Right lobe of liver (tissue), 6 donors: ENCODE results near the gene AKT3. TPM values are rescaled to one million over a fixed set of nuclear protein-coding genes. Genes with fewer than 3 reads are reported as not detected.
A peak's percentile ranks its signal among the peaks of the same experiment; 100 is the strongest.

Experiments
- ATAC-seq, 4 donors: fragments of 200-7000 bp; cut with Tn5 transposase; one replicate each; pipeline ENCODE4 v1.9.1; 2020; ENCODE audit warnings: mild to moderate bottlenecking in 4 of 4, moderate library complexity in 4 of 4
- DNase-seq, 3 donors: peaks; one replicate each; pipeline ENCODE4 v3.0.0-alpha.2; 2020
- H3K27ac ChIP-seq, 3 donors: fragments of 200-600 bp; one replicate each; pipeline ENCODE4 v1.8.0; 2022
- H3K27me3 ChIP-seq, 2 donors: fragments of 200-600 bp; one replicate each; pipeline ENCODE4 v1.8.0; 2022
- H3K36me3 ChIP-seq, 4 donors: fragments of 200-600 bp; sonication (generic) in 1 of 4; one replicate each; pipeline versions ENCODE4 v1.5.1 to v1.8.0; 2017 to 2022; ENCODE audit warnings: control low read depth in 1 of 4
- H3K4me1 ChIP-seq, 4 donors: fragments of 200-600 bp; sonication (generic) in 1 of 4; one replicate each; pipeline versions ENCODE4 v1.5.1 to v1.8.0; 2017 to 2022; ENCODE audit warnings: control low read depth in 1 of 4
- H3K4me3 ChIP-seq, 3 donors: fragments of 200-600 bp; one replicate each; pipeline ENCODE4 v1.8.0; 2022
- H3K9me3 ChIP-seq, 4 donors: fragments of 200-600 bp; sonication (generic) in 1 of 4; one replicate each; pipeline versions ENCODE4 v1.5.1 to v1.8.0; 2017 to 2022; ENCODE audit warnings: control low read depth in 1 of 4
- CTCF ChIP-seq, 4 donors: fragments of 200-600 bp in 3 of 4; fragments of 450-650 bp in 1 of 4; IDR thresholded peaks; one replicate each; pipeline versions ENCODE4 v1.5.1 to v1.8.0; 2016 to 2022; ENCODE audit warnings: antibody characterized with exemption in 4 of 4, mild to moderate bottlenecking in 2 of 4
- POLR2A ChIP-seq: fragments of 450-650 bp; IDR thresholded peaks from one replicate; pipeline ENCODE4 v1.6.1; 2017; ENCODE audit warnings: antibody characterized with exemption, mild to moderate bottlenecking
- WGBS: methylation state at CpG from one replicate; pipeline ENCODE4 v1.1.6; 2018; ENCODE audit warnings: low coverage, low lambda C conversion rate; ENCODE audit not compliant: insufficient coverage; ENCODE audit errors: missing lambda C conversion rate; 5-methylcytosine and 5-hydroxymethylcytosine counted together
- intact Hi-C, 2 donors: fragments of 100-400 bp; cut with DNase I; formaldehyde crosslinking; loops; one replicate each; pipeline versions ENCODE4 v1.11.2 to v1.14.1; 2022
- total RNA-seq, 6 experiments: library from RNA; depleted of rRNA in 2 of 6; stranded (reverse); fragments of >200 nt in 2 of 6; fragmentation: NEBNext Ultra II Directional in 3 of 6; extraction: Animal tissue kit (Norgen Biotek cat#: 25700) in 3 of 6; gene quantifications; one replicate each; pipeline versions ENCODE4 v1.1.0 to v1.2.4, GENCODE V29; 2016 to 2023
- donor health status: DM: no; HTN: yes; CAD: no.
- donor health status: DM: no; HTN: no; CAD: no.
- donor health status: DM: no; HTN: no; CAD: no.
- donor health status: DM: no; HTN: yes; CAD: no.
- donor health status: DM: no; HTN: yes; CAD: no.

AKT3 gene
- total RNA-seq, 6 experiments from 2014 or later: 4.9 to 9.6 (median 6.8) TPM

- H3K4me1 ChIP-seq: peaks cover 0 to 4% (median 0%) of the 10 kb centered on the region in 4 donors
- H3K9me3 ChIP-seq: no peaks in the 10 kb centered on the region
- H3K4me3 ChIP-seq: no peak overlapping the region
- TF ChIP-seq CTCF (IDR thresholded peaks at IDR 0.05) (no peak), POLR2A (no peak)
- intact Hi-C loops: no loop called here
- H3K36me3 ChIP-seq: no peaks in the 10 kb centered on the region
- DNase-seq (no peak), ATAC-seq (peak in 3 of 4 donors; percentile 21 to 51 (median 44))
- H3K27me3 ChIP-seq: no peaks in the 10 kb centered on the region
- H3K27ac ChIP-seq: no peak overlapping the region
- WGBS: 74% methylated on average over 17 of the region's 17 CpGs
These were observed 378.9 kb downstream of the AKT3 start for GRCh38 chr1:243471026-243471685.

DNA sequence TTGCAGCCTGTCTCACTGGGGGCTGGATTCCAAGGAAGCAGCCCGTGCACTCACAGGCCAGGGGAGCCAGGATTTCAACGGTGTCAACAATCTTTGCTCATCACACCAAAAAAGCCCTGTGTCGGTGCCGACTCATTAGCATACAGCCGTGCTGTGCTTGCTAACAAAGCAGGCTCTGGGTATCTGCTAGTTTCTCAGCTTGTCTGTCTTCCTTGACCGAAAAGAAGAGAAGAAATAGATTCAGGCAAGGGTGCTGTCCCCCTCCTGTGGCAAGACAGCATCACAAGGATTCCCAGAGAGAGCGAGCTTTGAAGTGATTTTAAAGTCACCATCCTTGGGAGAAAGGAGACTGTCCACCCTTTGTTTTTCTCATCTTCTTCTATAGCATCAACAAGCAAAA lies 379.5 kb downstream of the AKT3 start:
- WGBS: 80% methylated on average over 7 of the region's 7 CpGs
- intact Hi-C loops: no loop called here
- no peak overlapping the region for H3K4me3 ChIP-seq

GRCh38 chr1:243469497-243469896 lies 380.5 kb downstream of the AKT3 start:
- 92% methylated on average over 3 of the region's 3 CpGs for WGBS
- no peak for TF ChIP-seq POLR2A
- TF ChIP-seq CTCF (IDR thresholded peaks at IDR 0.05): no peak
- H3K36me3 ChIP-seq: no peaks in the 10 kb centered on the region
- no peak for DNase-seq
- no peak overlapping the region for H3K4me3 ChIP-seq
- no peak for ATAC-seq
- H3K9me3 ChIP-seq: no peaks in the 10 kb centered on the region
- no peaks in the 10 kb centered on the region for H3K27me3 ChIP-seq
- peaks cover 0 to 4% (median 0%) of the 10 kb centered on the region in 4 donors for H3K4me1 ChIP-seq
- no peak overlapping the region for H3K27ac ChIP-seq
- intact Hi-C loops: no loop called here

More for the DNA sequence above, 379.5 kb downstream of the AKT3 start:
- no peak for DNase-seq
- no peaks in the 10 kb centered on the region for H3K36me3 ChIP-seq
- no peak for ATAC-seq
- no peaks in the 10 kb centered on the region for H3K27me3 ChIP-seq
- TF ChIP-seq CTCF (IDR thresholded peaks at IDR 0.05): no peak
- TF ChIP-seq POLR2A: no peak
- H3K4me1 ChIP-seq: peaks cover 0 to 4% (median 0%) of the 10 kb centered on the region in 4 donors
- no peak overlapping the region for H3K27ac ChIP-seq
- H3K9me3 ChIP-seq: no peaks in the 10 kb centered on the region

DNA sequence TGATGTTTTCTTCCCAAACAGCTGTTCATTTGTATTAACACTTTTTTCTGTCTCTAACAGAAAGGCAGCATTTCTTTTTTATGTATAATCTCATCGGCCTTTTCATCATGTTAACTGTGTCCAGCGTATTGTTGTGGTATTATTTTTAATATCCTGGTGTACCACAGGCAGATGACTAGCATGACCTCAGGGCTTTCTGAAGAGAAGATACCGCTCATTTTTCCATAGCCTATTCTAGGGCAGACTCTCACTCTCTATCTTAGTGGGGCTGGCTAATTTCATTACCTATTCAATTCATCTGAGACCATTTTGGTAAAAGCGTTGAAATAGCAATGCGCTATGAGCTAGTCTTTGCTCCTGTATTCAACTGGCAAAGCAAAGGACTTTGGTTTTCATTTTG lies 384.3 kb downstream of the AKT3 start:
- DNase-seq (no peak), ATAC-seq (no peak)
- H3K4me3 ChIP-seq: no peak overlapping the region
- H3K36me3 ChIP-seq: no peaks in the 10 kb centered on the region
- H3K4me1 ChIP-seq: peaks cover 0 to 25% (median 5%) of the 10 kb centered on the region in 4 donors
- no peak overlapping the region for H3K27ac ChIP-seq
- H3K9me3 ChIP-seq: no peaks in the 10 kb centered on the region
- no peaks in the 10 kb centered on the region for H3K27me3 ChIP-seq
- intact Hi-C loops: no loop called here
- TF ChIP-seq POLR2A (no peak), CTCF (IDR thresholded peaks at IDR 0.05) (no peak)
- 81% methylated on average over 5 of the region's 5 CpGs for WGBS
